OCI-LY3 (cell line): ENCODE measurements around the gene N4BP2.

Experiments
- H2AFZ ChIP-seq: fragments of 200-600, 300-600 bp; shearing (Covaris generic); 2 replicates; pipeline ENCODE4 v1.6.0; 2014; ENCODE audit warnings: antibody characterized with exemption, low read depth, low read length
- H3K27ac ChIP-seq: fragments of 200-600, 300-600 bp; sonication (generic); 2 replicates; pipeline ENCODE4 v1.5.1; 2014; ENCODE audit warnings: mild to moderate bottlenecking, low read length, moderate library complexity, mixed read lengths
- H3K27me3 ChIP-seq: fragments of 200-600, 300-600 bp; sonication (generic); 2 replicates; pipeline ENCODE4 v1.6.1; 2014; ENCODE audit warnings: low read depth, low read length, mixed read lengths
- H3K36me3 ChIP-seq: fragments of 200-600, 300-600 bp; sonication (generic); replicated peaks from 2 replicates; pipeline ENCODE3; 2014; ENCODE audit warnings: low read depth, low read length, mixed read lengths
- H3K4me1 ChIP-seq: fragments of 300-600, 200-600 bp; sonication (generic); 2 replicates; pipeline ENCODE4 v1.6.1; 2014; ENCODE audit warnings: low read length, mixed read lengths
- H3K4me2 ChIP-seq: fragments of 200-600, 300-600 bp; sonication (generic); 2 replicates; pipeline ENCODE4 v1.6.1; 2014; ENCODE audit warnings: low read length, mixed read lengths
- H3K4me3 ChIP-seq: fragments of 300-600, 200-600 bp; sonication (generic); 2 replicates; pipeline ENCODE4 v1.5.1; 2014; ENCODE audit warnings: antibody characterized with exemption, mild to moderate bottlenecking, low read length, moderate library complexity
- H3K79me2 ChIP-seq: fragments of 300-600, 200-600 bp; shearing (Covaris generic); 2 replicates; pipeline ENCODE4 v1.6.1; 2014; ENCODE audit warnings: mild to moderate bottlenecking, low read length, mixed read lengths
- H3K9ac ChIP-seq: fragments of 300-600, 200-600 bp; shearing (Covaris generic); 2 replicates; pipeline ENCODE4 v1.6.0; 2014; ENCODE audit warnings: mild to moderate bottlenecking, low read length, moderate library complexity
- H3K9me3 ChIP-seq: fragments of 200-600, 300-600 bp; shearing (Covaris generic); 2 replicates; pipeline ENCODE4 v1.6.1; 2014; ENCODE audit warnings: low read length, mixed read lengths; ENCODE audit not compliant: insufficient read depth
- H4K20me1 ChIP-seq: fragments of 200-600, 300-600 bp; sonication (generic); 2 replicates; pipeline ENCODE4 v1.6.1; 2016; ENCODE audit warnings: low read length, mixed read lengths; ENCODE audit not compliant: insufficient read depth
- EZH2phosphoT487 ChIP-seq: fragments of 200-600 bp; shearing (Covaris generic); IDR thresholded peaks from 2 replicates; pipeline ENCODE4 v1.6.1; 2018; ENCODE audit warnings: antibody characterized with exemption, mixed run types, low read depth
- TF ChIP-seq, protein P1 (sequence below): fragments of 200-600, 300-600 bp; sonication (generic); IDR thresholded peaks from 2 replicates; pipeline ENCODE4 v1.5.1; 2014; ENCODE audit warnings: antibody characterized with exemption, low read length, low read depth

N4BP2 gene

DNA sequence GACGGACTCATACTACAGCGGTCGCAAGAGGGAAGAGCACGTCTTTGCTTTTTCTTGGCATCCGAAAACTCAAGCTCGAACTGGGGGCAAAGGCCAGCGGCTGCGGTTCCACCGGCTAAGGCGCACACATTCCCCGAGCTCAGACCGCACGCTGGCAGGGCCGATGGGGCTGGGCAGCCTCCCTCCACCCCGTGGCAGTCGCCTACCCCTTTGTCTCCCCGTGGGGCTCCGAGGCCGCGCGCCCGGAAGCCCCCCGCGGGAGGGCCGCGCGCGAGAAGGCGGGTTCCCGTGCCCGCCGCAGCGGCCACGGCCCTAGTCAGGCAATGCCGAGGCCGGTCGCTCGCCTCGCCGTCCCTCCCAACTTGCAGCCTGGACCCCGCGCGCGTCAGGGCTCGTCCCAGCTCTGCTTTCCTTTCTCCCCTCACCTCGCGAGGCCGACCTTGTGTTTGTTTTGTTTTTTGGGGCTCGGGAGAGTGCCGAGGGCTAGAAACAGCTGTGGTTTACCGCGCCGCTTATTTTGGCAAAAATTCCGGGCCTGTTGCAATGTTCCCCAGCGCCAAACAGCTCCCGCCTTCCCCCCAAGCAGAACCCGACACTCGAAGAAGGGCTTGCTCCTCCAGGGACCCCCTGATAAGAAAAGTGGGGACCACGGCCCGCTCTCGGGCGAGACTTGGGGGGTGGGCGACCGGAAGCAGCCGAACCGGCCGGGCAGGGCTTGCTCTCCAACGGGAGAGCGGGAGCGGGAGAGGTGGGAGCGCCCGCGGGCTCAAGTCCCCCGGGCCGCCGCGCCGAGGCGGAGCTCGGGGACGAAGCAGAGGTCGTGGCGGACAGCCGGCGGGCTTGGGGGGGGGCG lies 561 bp upstream of the N4BP2 start:
- Histone ChIP-seq H2AFZ (peak overlapping the region; percentile 89), H4K20me1 (no peaks in the 10 kb centered on the region), H3K4me2 (peak overlapping the region; percentile 97)

DNA sequence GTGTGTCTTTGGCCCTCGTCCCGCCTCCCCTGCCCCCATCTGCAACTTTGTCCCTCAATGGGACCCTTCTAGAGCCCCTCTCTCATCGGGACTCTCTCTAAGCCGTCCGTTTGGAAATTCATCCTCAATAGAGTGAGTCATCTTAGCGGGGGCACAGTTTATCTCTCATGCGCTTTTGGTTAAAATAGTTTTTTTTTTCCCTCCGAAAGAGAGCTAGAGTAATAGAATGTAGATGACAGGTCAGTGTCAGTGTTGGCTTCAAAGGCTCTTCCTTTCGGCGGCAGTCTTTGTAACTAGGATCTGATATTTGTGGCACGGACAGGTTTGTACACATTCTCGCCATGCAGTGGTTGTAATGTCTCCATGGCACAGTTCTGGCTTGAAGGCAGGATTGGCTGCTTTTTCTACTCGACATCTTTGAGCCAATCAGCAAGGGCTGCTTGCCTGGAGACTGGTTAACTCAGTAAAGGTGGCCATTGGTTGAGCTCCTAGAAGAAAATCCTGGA lies 989 bp downstream of the N4BP2 start:
- Histone ChIP-seq H3K9me3 (no peaks in the 10 kb centered on the region), H3K36me3 (peaks cover 4% of the 10 kb centered on the region), H3K4me1 (peaks cover 19% of the 10 kb centered on the region), H2AFZ (peak overlapping the region; percentile 84), H3K9ac (peak overlapping the region; percentile 95), H4K20me1 (no peaks in the 10 kb centered on the region), H3K27ac (peak overlapping the region; percentile 81), H3K27me3 (no peaks in the 10 kb centered on the region), H3K4me2 (peak overlapping the region; percentile 97), H3K79me2 (peaks cover 23% of the 10 kb centered on the region), H3K4me3 (peak overlapping the region; percentile 97)
- TF ChIP-seq EZH2phosphoT487, result no peak
- TF ChIP-seq, protein P1, sequence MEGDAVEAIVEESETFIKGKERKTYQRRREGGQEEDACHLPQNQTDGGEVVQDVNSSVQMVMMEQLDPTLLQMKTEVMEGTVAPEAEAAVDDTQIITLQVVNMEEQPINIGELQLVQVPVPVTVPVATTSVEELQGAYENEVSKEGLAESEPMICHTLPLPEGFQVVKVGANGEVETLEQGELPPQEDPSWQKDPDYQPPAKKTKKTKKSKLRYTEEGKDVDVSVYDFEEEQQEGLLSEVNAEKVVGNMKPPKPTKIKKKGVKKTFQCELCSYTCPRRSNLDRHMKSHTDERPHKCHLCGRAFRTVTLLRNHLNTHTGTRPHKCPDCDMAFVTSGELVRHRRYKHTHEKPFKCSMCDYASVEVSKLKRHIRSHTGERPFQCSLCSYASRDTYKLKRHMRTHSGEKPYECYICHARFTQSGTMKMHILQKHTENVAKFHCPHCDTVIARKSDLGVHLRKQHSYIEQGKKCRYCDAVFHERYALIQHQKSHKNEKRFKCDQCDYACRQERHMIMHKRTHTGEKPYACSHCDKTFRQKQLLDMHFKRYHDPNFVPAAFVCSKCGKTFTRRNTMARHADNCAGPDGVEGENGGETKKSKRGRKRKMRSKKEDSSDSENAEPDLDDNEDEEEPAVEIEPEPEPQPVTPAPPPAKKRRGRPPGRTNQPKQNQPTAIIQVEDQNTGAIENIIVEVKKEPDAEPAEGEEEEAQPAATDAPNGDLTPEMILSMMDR, result no peak

More for the DNA sequence above, 561 bp upstream of the N4BP2 start:
- Histone ChIP-seq H3K4me3 (peak overlapping the region; percentile 97), H3K27ac (peak overlapping the region; percentile 81), H3K4me1 (peaks cover 19% of the 10 kb centered on the region), H3K36me3 (no peaks in the 10 kb centered on the region), H3K27me3 (no peaks in the 10 kb centered on the region), H3K9ac (peak overlapping the region; percentile 95), H3K9me3 (no peaks in the 10 kb centered on the region), H3K79me2 (peaks cover 23% of the 10 kb centered on the region)
- TF ChIP-seq, protein P1, result no peak
- TF ChIP-seq EZH2phosphoT487, result no peak

DNA sequence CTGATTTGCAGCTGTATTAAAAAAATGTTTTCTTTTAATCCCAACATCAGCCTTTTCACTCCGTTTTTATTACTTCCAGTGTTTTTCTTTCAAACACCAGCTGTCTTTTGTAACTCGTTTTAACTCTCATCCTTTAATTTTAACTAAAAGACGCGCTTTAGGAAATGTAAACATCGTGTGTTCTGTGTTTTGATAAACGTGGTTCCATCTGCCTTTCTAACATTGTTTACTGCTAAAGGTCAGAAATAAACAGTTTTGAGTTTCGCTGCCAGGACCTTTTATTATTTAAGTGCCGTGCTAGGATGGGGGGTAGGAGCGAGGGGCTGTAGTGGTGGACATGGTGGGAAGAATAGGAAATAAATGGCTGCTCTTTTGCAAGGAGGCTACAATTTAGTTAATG lies 1.5 kb downstream of the N4BP2 start:
- H3K36me3 ChIP-seq, result peaks cover 8% of the 10 kb centered on the region
- peak overlapping the region; percentile 95 for H3K9ac ChIP-seq
- TF ChIP-seq, protein P1, result no peak
- TF ChIP-seq EZH2phosphoT487, result no peak
- H3K4me3 ChIP-seq, result peak overlapping the region; percentile 97
- H3K9me3 ChIP-seq, result no peaks in the 10 kb centered on the region
- peak overlapping the region; percentile 78 for H2AFZ ChIP-seq
- H3K4me2 ChIP-seq, result peak overlapping the region; percentile 97
- no peaks in the 10 kb centered on the region for H4K20me1 ChIP-seq
- H3K27me3 ChIP-seq, result no peaks in the 10 kb centered on the region
- peaks cover 19% of the 10 kb centered on the region for H3K4me1 ChIP-seq
- peaks cover 25% of the 10 kb centered on the region for H3K79me2 ChIP-seq
- no peak overlapping the region for H3K27ac ChIP-seq

DNA sequence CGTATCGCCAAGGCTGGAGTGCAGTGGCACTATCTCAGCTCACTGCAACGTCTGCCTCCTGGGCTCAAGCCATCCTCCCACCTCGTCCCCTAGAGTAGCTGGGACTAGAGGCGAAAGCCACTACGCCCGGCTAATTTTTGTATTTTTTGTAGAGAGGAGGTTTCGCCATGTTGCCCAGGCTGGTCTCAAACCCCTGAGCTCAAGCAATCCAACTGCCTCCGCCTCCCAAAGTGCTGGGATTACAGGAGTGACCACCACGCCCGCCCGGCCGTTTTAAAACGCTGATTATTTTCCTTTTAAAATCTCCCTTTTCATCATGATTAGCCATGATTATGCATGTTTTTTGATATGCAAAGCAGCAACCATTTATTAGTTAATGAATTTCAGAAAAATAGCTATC lies 2.2 kb downstream of the N4BP2 start:
- Histone ChIP-seq H3K27me3 (no peaks in the 10 kb centered on the region), H3K4me1 (peaks cover 19% of the 10 kb centered on the region), H4K20me1 (no peaks in the 10 kb centered on the region), H3K79me2 (peaks cover 27% of the 10 kb centered on the region), H2AFZ (no peak overlapping the region), H3K36me3 (peaks cover 10% of the 10 kb centered on the region), H3K4me3 (no peak overlapping the region), H3K4me2 (no peak overlapping the region; the same call in 1 of the 2 replicates), H3K9ac (no peak overlapping the region), H3K27ac (no peak overlapping the region), H3K9me3 (no peaks in the 10 kb centered on the region)
- TF ChIP-seq EZH2phosphoT487, result no peak
- TF ChIP-seq, protein P1, result no peak
